Choroid plexus epithelial cell (primary cell): ENCODE results near the gene HES4.

Experiments used
- DNase-seq: peaks from one replicate; pipeline ENCODE4 v3.0.0-alpha.2; 2010; ENCODE audit warnings: low read depth
- H3K4me3 ChIP-seq: 2 replicates; pipeline ENCODE4 v1.5.1; 2011; ENCODE audit warnings: low read depth, mild to moderate bottlenecking, control low read depth, low read length, moderate library complexity
- CTCF ChIP-seq: conservative IDR thresholded peaks from 2 replicates; pipeline ENCODE4 v1.5.1; 2011; ENCODE audit warnings: low read depth, mild to moderate bottlenecking, control low read depth, inconsistent platforms, low read length, moderate library complexity

The HES4 gene

GRCh38 chr1:963746-964525 lies 36.0 kb downstream of the HES4 start:
- no peak for TF ChIP-seq CTCF
- H3K4me3 ChIP-seq: no peak overlapping the region
- no peak for DNase-seq

- H3K4me3 ChIP-seq: no peak overlapping the region
- DNase-seq: no peak
- TF ChIP-seq CTCF: no peak
Observed at GRCh38 chr1:963301-963651, 36.6 kb downstream of the HES4 start.

- H3K4me3 ChIP-seq: no peak overlapping the region
- no peak for DNase-seq
- no peak for TF ChIP-seq CTCF
Observed at GRCh38 chr1:962381-963300, 37.3 kb downstream of the HES4 start.

GRCh38 chr1:961132-961669 lies 38.7 kb downstream of the HES4 start:
- TF ChIP-seq CTCF: no peak
- no peak for DNase-seq
- peak overlapping the region; percentile 66 for H3K4me3 ChIP-seq

- peak within 1 kb of the TSS; percentile 66 for H3K4me3 ChIP-seq
- no peak for TF ChIP-seq CTCF
- peak; percentile 72 for DNase-seq
Observed at GRCh38 chr1:960363-961131, 39.4 kb downstream of the HES4 start, which contains the start of gene KLHL17. KLHL17 (plus strand) TSS chr1:960584; CDS start chr1:960694, 110 bp downstream.

- no peak for TF ChIP-seq CTCF
- H3K4me3 ChIP-seq: peak overlapping the region; percentile 66
- no peak for DNase-seq
Observed at GRCh38 chr1:959731-960362, 40.0 kb downstream of the HES4 start.
